HCT116 (cell line): ENCODE measurements around the gene UVSSA.

Experiments
- CTCF ChIP-seq, 3 experiments: fragments of 200-600 bp in 1 of 3; sonication (generic) in 1 of 3; IDR thresholded peaks in 2 of 3; conservative IDR thresholded peaks in 1 of 3; 2 replicates each; pipeline ENCODE4 v1.5.1; 2012 to 2017; ENCODE audit warnings: low read depth in 2 of 3, low read length in 2 of 3, antibody characterized with exemption in 1 of 3, borderline replicate concordance in 1 of 3, control low read depth in 1 of 3, mild to moderate bottlenecking in 1 of 3, mixed read lengths in 1 of 3, mixed run types in 1 of 3, moderate library complexity in 1 of 3; ENCODE audit not compliant: insufficient read depth in 1 of 3
- EZH2phosphoT487 ChIP-seq: fragments of 200-600 bp; IDR thresholded peaks from 2 replicates; pipeline ENCODE4 v1.6.1; 2018; ENCODE audit warnings: antibody characterized with exemption, borderline replicate concordance
- POLR2A ChIP-seq: IDR thresholded peaks from 2 replicates; pipeline ENCODE4 v1.7.0; 2011; ENCODE audit warnings: borderline replicate concordance; ENCODE audit not compliant: insufficient read depth, insufficient read length; ENCODE audit errors: extremely low read depth
- POLR2AphosphoS5 ChIP-seq: IDR thresholded peaks from 2 replicates; pipeline ENCODE4 v1.6.1; 2011; ENCODE audit warnings: mild to moderate bottlenecking, low read depth, low read length, moderate library complexity
- RAD21 ChIP-seq: IDR thresholded peaks from 2 replicates; pipeline ENCODE4 v1.6.1; 2012; ENCODE audit warnings: low read depth, mild to moderate bottlenecking
- REST ChIP-seq: IDR thresholded peaks from 2 replicates; pipeline ENCODE4 v1.6.1; 2012; ENCODE audit warnings: low read depth
- SP1 ChIP-seq: IDR thresholded peaks from 2 replicates; pipeline ENCODE4 v1.6.1; 2012; ENCODE audit warnings: low read depth
- SRF ChIP-seq: IDR thresholded peaks from 2 replicates; pipeline ENCODE4 v1.6.1; 2012; ENCODE audit warnings: low read depth
- TCF7L2 ChIP-seq: IDR thresholded peaks from 2 replicates; pipeline ENCODE4 v1.7.0; 2011; ENCODE audit warnings: borderline replicate concordance, inconsistent platforms; ENCODE audit not compliant: insufficient read depth, insufficient read length; ENCODE audit errors: extremely low read depth

- TF ChIP-seq EZH2phosphoT487 (no peak), CTCF (IDR thresholded peaks at IDR 0.05 in 2 of 3, conservative IDR thresholded peaks at IDR 0.05 in 1 of 3; ENCODE audit: borderline replicate concordance in 1 of 3, insufficient read depth in 1 of 3, low read depth in 2 of 3, low read length in 2 of 3) (no peak), SP1 (peak; percentile 26; the same call in 1 of the 2 replicates), SRF (no peak), RAD21 (no peak), POLR2AphosphoS5 (no peak), POLR2A (no peak), REST (no peak), TCF7L2 (no peak)
Observed at GRCh38 chr4:1305781-1306455, 41.1 kb upstream of the UVSSA start.
